IMR-90 (cell line): ENCODE results near the gene NFIA. TPM values are rescaled to one million over a fixed set of nuclear protein-coding genes. Genes with fewer than 3 reads are reported as not detected.

Experiments used
- ATAC-seq: fragments of 200-7000 bp; cut with Tn5 transposase; 2 replicates; pipeline ENCODE4 v1.9.1; 2020; ENCODE audit warnings: low read depth, mild to moderate bottlenecking, moderate library complexity
- BruUV-seq: library from RNA; stranded (reverse); fragments of 400-500 nt; replicated peaks from 2 replicates; lab custom pipeline; 2021; lab: Mats Ljungman, UMichigan
- CTCF ChIA-PET: fragments of 300-600 bp; formaldehyde crosslinking; extraction: SDS; loops from one replicate; lab custom pipeline; 2021; ENCODE audit warnings: antibody characterized with exemption; lab: Yijun Ruan, JAX
- POLR2A ChIA-PET: fragments of 300-600 bp; sonication (Branson Sonifier 250); formaldehyde crosslinking; loops from one replicate; lab custom pipeline; 2022; ENCODE audit warnings: antibody characterized with exemption; ENCODE audit not compliant: unreplicated experiment; lab: Charles Lee
- DNase-seq: peaks from one replicate; pipeline ENCODE4 v3.0.0; 2013
- H2AFZ ChIP-seq: replicated peaks from 2 replicates; pipeline ENCODE3; 2013; ENCODE audit warnings: low read length, mild to moderate bottlenecking; ENCODE audit not compliant: poor library complexity
- H2AK5ac ChIP-seq: 2 replicates; pipeline ENCODE4 v1.6.1; 2013; ENCODE audit warnings: low read depth, low read length, inconsistent platforms
- H2AK9ac ChIP-seq: replicated peaks from 2 replicates; pipeline ENCODE3; 2013; ENCODE audit warnings: mild to moderate bottlenecking, low read depth, low read length, moderate library complexity; ENCODE audit not compliant: poor library complexity
- H2BK120ac ChIP-seq: 2 replicates; pipeline ENCODE4 v1.6.1; 2013; ENCODE audit warnings: low read depth, low read length, inconsistent platforms
- H2BK15ac ChIP-seq: 3 replicates; pipeline ENCODE4 v1.6.1; 2013; ENCODE audit warnings: low read depth, low read length, inconsistent platforms
- H2BK20ac ChIP-seq: 2 replicates; pipeline ENCODE4 v1.6.1; 2013; ENCODE audit warnings: low read depth, mild to moderate bottlenecking, inconsistent platforms, low read length, moderate library complexity
- H2BK5ac ChIP-seq: 2 replicates; pipeline ENCODE4 v1.6.1; 2013; ENCODE audit warnings: mild to moderate bottlenecking, low read depth, low read length, inconsistent platforms; ENCODE audit not compliant: poor library complexity, severe bottlenecking
- H3K14ac ChIP-seq: replicated peaks from 2 replicates; pipeline ENCODE4 v1.6.1; 2013; ENCODE audit warnings: low read depth, low read length, inconsistent platforms
- H3K18ac ChIP-seq: 2 replicates; pipeline ENCODE4 v1.6.1; 2013; ENCODE audit warnings: low read depth, low read length, control low read depth
- H3K23ac ChIP-seq: 2 replicates; pipeline ENCODE4 v1.6.1; 2013; ENCODE audit warnings: low read depth, low read length, inconsistent platforms
- H3K27ac ChIP-seq: 2 replicates; pipeline ENCODE4 v1.5.1; 2013; ENCODE audit warnings: mild to moderate bottlenecking, control low read depth, low read length; ENCODE audit not compliant: insufficient read depth
- H3K27me3 ChIP-seq: 2 replicates; pipeline ENCODE4 v1.6.1; 2013; ENCODE audit warnings: low read length; ENCODE audit not compliant: control insufficient read depth, insufficient read depth
- H3K36me3 ChIP-seq: 2 replicates; pipeline ENCODE4 v1.6.1; 2013; ENCODE audit warnings: low read length, mixed read lengths; ENCODE audit not compliant: control insufficient read depth, insufficient read depth
- H3K4ac ChIP-seq: 2 replicates; pipeline ENCODE4 v1.6.1; 2013; ENCODE audit warnings: low read depth, low read length, inconsistent platforms
- H3K4me1 ChIP-seq: 2 replicates; pipeline ENCODE4 v1.6.1; 2013; ENCODE audit warnings: low read length, mixed read lengths; ENCODE audit not compliant: control insufficient read depth, insufficient read depth
- H3K4me2 ChIP-seq: 2 replicates; pipeline ENCODE4 v1.6.1; 2013; ENCODE audit warnings: low read depth, mild to moderate bottlenecking, control low read depth, low read length, moderate library complexity
- H3K4me3 ChIP-seq: 2 replicates; pipeline ENCODE4 v1.5.1; 2013; ENCODE audit warnings: low read depth, mild to moderate bottlenecking, control low read depth, low read length, moderate library complexity; ENCODE audit not compliant: insufficient read depth
- H3K56ac ChIP-seq: 2 replicates; pipeline ENCODE4 v1.6.1; 2013; ENCODE audit warnings: low read length, inconsistent platforms; ENCODE audit not compliant: insufficient read depth; ENCODE audit errors: extremely low read depth
- H3K79me1 ChIP-seq, 2 experiments: 2 replicates each; pipeline ENCODE4 v1.6.1; 2013; ENCODE audit warnings: low read length in 2 of 2, inconsistent platforms in 1 of 2, low read depth in 1 of 2
- H3K9ac ChIP-seq: 2 replicates; pipeline ENCODE4 v1.6.1; 2013; ENCODE audit warnings: low read depth, low read length, control low read depth
- H3K9me1 ChIP-seq: 2 replicates; pipeline ENCODE4 v1.6.1; 2013; ENCODE audit warnings: low read length, inconsistent platforms; ENCODE audit not compliant: insufficient read depth
- H3K9me3 ChIP-seq: 2 replicates; pipeline ENCODE4 v1.6.1; 2013; ENCODE audit warnings: low read length; ENCODE audit not compliant: control insufficient read depth, insufficient read depth
- H4K20me1 ChIP-seq: 2 replicates; pipeline ENCODE4 v1.6.1; 2013; ENCODE audit warnings: low read length, inconsistent platforms; ENCODE audit not compliant: insufficient read depth
- H4K5ac ChIP-seq: 2 replicates; pipeline ENCODE4 v1.6.1; 2013; ENCODE audit warnings: mild to moderate bottlenecking, low read depth, low read length, control low read depth
- H4K8ac ChIP-seq, 2 experiments: 2 replicates each; pipeline ENCODE4 v1.6.1; 2013; ENCODE audit warnings: low read depth in 2 of 2, low read length in 2 of 2, control low read depth in 1 of 2, inconsistent platforms in 1 of 2
- H4K91ac ChIP-seq: 2 replicates; pipeline ENCODE4 v1.6.1; 2013; ENCODE audit warnings: low read depth, low read length, inconsistent platforms; ENCODE audit not compliant: insufficient read depth
- BHLHE40 ChIP-seq: fragments of 150-350 bp; IDR thresholded peaks from 2 replicates; pipeline ENCODE4 v1.6.1; 2016; ENCODE audit warnings: mild to moderate bottlenecking, low read depth, low read length
- CEBPB ChIP-seq: IDR thresholded peaks from 2 replicates; pipeline ENCODE4 v1.6.1; 2012; ENCODE audit warnings: low read depth, low read length, improper control_type of control experiment
- CHD1 ChIP-seq: IDR thresholded peaks from 2 replicates; pipeline ENCODE4 v1.6.1; 2012; ENCODE audit warnings: low read depth, low read length, improper control_type of control experiment
- CTCF ChIP-seq: conservative IDR thresholded peaks from 2 replicates; pipeline ENCODE4 v1.5.1; 2012; ENCODE audit warnings: mild to moderate bottlenecking, low read depth, low read length, improper control_type of control experiment
- FOS ChIP-seq: fragments of 150-350 bp; IDR thresholded peaks from 2 replicates; pipeline ENCODE4 v1.6.1; 2016; ENCODE audit warnings: low read depth, low read length
- MAFK ChIP-seq: IDR thresholded peaks from 2 replicates; pipeline ENCODE4 v1.6.1; 2012; ENCODE audit warnings: low read depth, low read length, improper control_type of control experiment
- MAZ ChIP-seq: IDR thresholded peaks from 2 replicates; pipeline ENCODE4 v1.6.1; 2012; ENCODE audit warnings: low read depth, mild to moderate bottlenecking, low read length, improper control_type of control experiment, moderate library complexity, borderline replicate concordance
- MXI1 ChIP-seq: IDR thresholded peaks from 2 replicates; pipeline ENCODE4 v1.6.1; 2012; ENCODE audit warnings: low read depth, mild to moderate bottlenecking, low read length, moderate library complexity, borderline replicate concordance
- POLR2A ChIP-seq: IDR thresholded peaks from 2 replicates; pipeline ENCODE4 v1.6.1; 2012; ENCODE audit warnings: mild to moderate bottlenecking, low read depth, low read length
- SMC3 ChIP-seq: fragments of 150-350 bp; IDR thresholded peaks from 2 replicates; pipeline ENCODE4 v1.6.1; 2016; ENCODE audit warnings: low read depth, mild to moderate bottlenecking, antibody characterized with exemption, low read length, moderate library complexity
- WGBS, 2 experiments: methylation state at CpG; one replicate each; pipeline versions ENCODE4 v1.1.5 to v1.1.7; 2013; ENCODE audit warnings: missing lambda C conversion rate in 2 of 2; ENCODE audit not compliant: insufficient read length in 1 of 2; ENCODE audit errors: extremely low coverage in 2 of 2; 5-methylcytosine and 5-hydroxymethylcytosine counted together
- dilution Hi-C: fragments of 300-500 bp; cut with HindIII; formaldehyde crosslinking; loops from one replicate; pipeline ENCODE4 v1.14.3; 2018; ENCODE audit warnings: low sequenced_read_pairs; ENCODE audit not compliant: unreplicated experiment
- in situ Hi-C: fragments of 300-500 bp; cut with MboI; formaldehyde crosslinking; loops from 3 replicates; pipeline ENCODE4 v1.14.3; 2019; ENCODE audit warnings: low sequenced_read_pairs, inconsistent platforms, mixed read lengths
- intact Hi-C: fragments of 100-400 bp; cut with micrococcal nuclease; formaldehyde crosslinking; loops from 2 replicates; pipeline ENCODE4 v1.10.0; 2022
- polyA plus RNA-seq, 3 experiments: library from polyadenylated mRNA; depleted of rRNA; stranded (reverse); fragments of >200 nt; gene quantifications; 2 replicates each; pipeline ENCODE4 v1.2.3, GENCODE V29; 2012; ENCODE audit warnings: low replicate concordance in 1 of 3
- total RNA-seq: library from RNA; depleted of rRNA; stranded (reverse); fragments of >200 nt; gene quantifications from 2 replicates; pipeline ENCODE4 v1.2.3, GENCODE V29; 2012

NFIA gene
- total and polyA plus RNA-seq, 2 of the 4 experiments (the other 2 are of a cell fraction), result 1.6 to 2.2 TPM

GRCh38 chr1:61447106-61447967 lies 365.0 kb downstream of the NFIA start:
- POLR2A ChIA-PET, result no interaction called here
- Histone ChIP-seq H3K14ac (no peak overlapping the region), H3K56ac (no peak overlapping the region), H3K79me1 (no peaks in the 10 kb centered on the region), H3K27ac (no peak overlapping the region), H2AFZ (no peak overlapping the region), H3K9ac (no peak overlapping the region), H4K91ac (no peak overlapping the region), H3K4me2 (no peak overlapping the region), H4K8ac (no peak overlapping the region), H2BK120ac (no peak overlapping the region), H3K9me1 (no peaks in the 10 kb centered on the region), H3K9me3 (no peaks in the 10 kb centered on the region), H3K23ac (no peak overlapping the region), H3K4ac (no peak overlapping the region), H2BK5ac (no peak overlapping the region), H3K36me3 (no peaks in the 10 kb centered on the region), H3K4me3 (no peak overlapping the region), H2AK9ac (no peak overlapping the region), H4K20me1 (no peaks in the 10 kb centered on the region), H3K4me1 (peaks cover under 1% of the 10 kb centered on the region; the same call in 1 of the 2 replicates), H2BK15ac (no peak overlapping the region), H2BK20ac (no peak overlapping the region), H4K5ac (no peak overlapping the region), H3K18ac (no peak overlapping the region), H3K27me3 (no peaks in the 10 kb centered on the region; the same call in 1 of the 2 replicates), H2AK5ac (no peak overlapping the region)
- CTCF ChIA-PET, result no interaction called here
- intact Hi-C loops, result no loop called here
- 91% methylated on average over 6 of the region's 19 CpGs; no CpG with 5 or more reads in 1 of the 2 experiments for WGBS, 2 experiments
- no TSS peak for BruUV-seq
- dilution Hi-C loops, result no loop called here
- in situ Hi-C loops, result loop anchor here (5.0 kb wide), 1 partner anchor 405 kb away; no protein-coding TSS in a partner anchor
- DNase-seq (no peak), ATAC-seq (no peak)
- TF ChIP-seq MXI1, result no peak
- no peak for TF ChIP-seq MAFK
- no peak for TF ChIP-seq SMC3
- TF ChIP-seq CHD1, result no peak
- TF ChIP-seq CEBPB, result no peak
- no peak for TF ChIP-seq FOS
- no peak for TF ChIP-seq POLR2A
- TF ChIP-seq MAZ, result no peak
- TF ChIP-seq CTCF, result no peak
- no peak for TF ChIP-seq BHLHE40
